Measurements from ENCODE around the gene OR9G1. TPM values are rescaled to one million over a fixed set of nuclear protein-coding genes. Genes with fewer than 3 reads are reported as not detected.
"Not testable (repeated sequence)": the region's sequence is repeated elsewhere in the genome, so short reads cannot be mapped to it uniquely, and the experiment has no call there.

The OR9G1 gene
- not detected for polyA plus RNA-seq (2013, experiment 1 of 2)
- polyA plus RNA-seq (2013, experiment 2 of 2), result not detected

GRCh38 chr11:56698795-56699194 lies at the start of gene OR9G1:
Gene OR9G1, plus strand, starts transcription at chr11:56699095. Its CDS starts 1,293 bp downstream, at chr11:56700388.
- Histone ChIP-seq H3K4me3 (ENCODE audit: low read length) (no peak within 1 kb of the TSS), H3K4me1 (ENCODE audit: insufficient read depth, low read length) (no peaks in the 10 kb centered on the region), H3K27ac (ENCODE audit: low read depth, low read length) (no peak within 1 kb of the TSS), H3K36me3 (ENCODE audit: insufficient read depth, low read length) (no peaks in the 10 kb centered on the region), H3K9ac (ENCODE audit: low read depth, low read length) (no peak within 1 kb of the TSS), H3K9me3 (ENCODE audit: insufficient read depth, low read depth, low read length) (no peaks in the 10 kb centered on the region), H3K27me3 (ENCODE audit: insufficient read depth, low read length) (no peaks in the 10 kb centered on the region)
- 95% methylated on average over 1 of the region's 1 CpG for WGBS

DNA sequence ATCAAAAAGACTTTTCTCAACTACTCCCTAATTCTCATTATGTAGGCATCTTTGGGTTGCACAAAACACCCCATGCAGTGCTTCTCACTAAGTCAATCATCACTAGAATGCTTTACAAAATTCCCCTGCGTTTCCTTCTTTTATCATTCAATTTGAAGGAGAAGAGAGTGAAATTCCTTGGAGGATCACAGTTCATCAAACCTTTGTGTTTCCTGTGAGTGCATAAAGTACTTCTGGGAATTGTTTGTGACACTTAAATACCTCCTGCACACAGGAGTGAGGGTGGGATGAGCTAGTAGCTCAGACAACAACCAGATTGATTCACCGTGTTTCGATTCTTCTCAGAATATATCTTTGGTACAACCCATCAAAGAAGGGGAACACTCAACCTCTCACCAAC lies 39.1 kb upstream of the OR9G1 start:
- Histone ChIP-seq H3K4me1 (ENCODE audit: insufficient read depth, low read length) (peaks cover 28% of the 10 kb centered on the region), H3K9ac (ENCODE audit: low read depth, low read length) (peak overlapping the region; percentile 48), H3K36me3 (ENCODE audit: insufficient read depth, low read length) (no peaks in the 10 kb centered on the region; the same call in 1 of the 2 replicates), H3K9me3 (ENCODE audit: insufficient read depth, low read depth, low read length) (peaks cover 4% of the 10 kb centered on the region; the same call in 1 of the 2 replicates), H3K27me3 (ENCODE audit: insufficient read depth, low read length) (no peaks in the 10 kb centered on the region), H3K27ac (ENCODE audit: low read depth, low read length) (peak overlapping the region; percentile 97), H3K4me3 (ENCODE audit: low read length) (peak overlapping the region; percentile 30)
- WGBS, result 8% methylated on average over 2 of the region's 3 CpGs

DNA sequence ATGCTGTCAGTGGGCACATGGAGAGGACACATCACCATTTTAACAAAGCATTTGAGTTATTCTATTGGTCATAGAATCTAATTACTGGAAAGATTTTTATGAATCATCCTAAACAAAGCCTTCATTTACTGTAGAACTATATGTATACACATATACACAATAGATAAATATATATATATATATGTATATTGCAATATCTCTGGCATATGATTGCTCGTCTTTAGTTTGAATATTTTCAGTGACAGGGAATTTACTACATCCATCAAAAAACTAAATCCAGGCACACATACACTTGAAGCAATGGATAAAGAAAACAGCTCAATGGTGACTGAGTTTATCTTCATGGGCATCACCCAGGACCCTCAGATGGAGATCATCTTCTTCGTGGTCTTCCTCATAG lies 35.5 kb upstream of the OR9G1 start, which contains the start of gene OR5AR1:
Gene OR5AR1, plus strand, starts transcription at position 301 of the 400 bp plus-strand sequence. Its CDS starts 0 bp downstream, at position 301.
- 100% methylated on average over 1 of the region's 2 CpGs for WGBS
- H3K27me3 ChIP-seq (ENCODE audit: insufficient read depth, low read length), result no peaks in the 10 kb centered on the region
- H3K9me3 ChIP-seq (ENCODE audit: insufficient read depth, low read depth, low read length), result peaks cover 4% of the 10 kb centered on the region; the same call in 1 of the 2 replicates
- H3K4me1 ChIP-seq (ENCODE audit: insufficient read depth, low read length), result peaks cover 28% of the 10 kb centered on the region
- no peak within 1 kb of the TSS for H3K9ac ChIP-seq (ENCODE audit: low read depth, low read length)
- no peaks in the 10 kb centered on the region; the same call in 1 of the 2 replicates for H3K36me3 ChIP-seq (ENCODE audit: insufficient read depth, low read length)
- no peak within 1 kb of the TSS for H3K4me3 ChIP-seq (ENCODE audit: low read length)
- no peak within 1 kb of the TSS for H3K27ac ChIP-seq (ENCODE audit: low read depth, low read length)

- WGBS, result 100% methylated on average over 2 of the region's 2 CpGs
Observed at GRCh38 chr11:56670984-56671383, 27.9 kb upstream of the OR9G1 start.

GRCh38 chr11:56688554-56689100 lies 10.3 kb upstream of the OR9G1 start:
- WGBS, result 100% methylated on average over 1 of the region's 1 CpG
- Histone ChIP-seq H3K9me3 (ENCODE audit: insufficient read depth, low read depth, low read length) (no peaks in the 10 kb centered on the region), H3K4me1 (ENCODE audit: insufficient read depth, low read length) (peaks cover 4% of the 10 kb centered on the region; the same call in 1 of the 2 replicates), H3K27me3 (ENCODE audit: insufficient read depth, low read length) (no peaks in the 10 kb centered on the region), H3K27ac (ENCODE audit: low read depth, low read length) (no peak overlapping the region), H3K36me3 (ENCODE audit: insufficient read depth, low read length) (no peaks in the 10 kb centered on the region), H3K9ac (ENCODE audit: low read depth, low read length) (no peak overlapping the region), H3K4me3 (ENCODE audit: low read length) (no peak overlapping the region)

More at GRCh38 chr11:56670984-56671383, 27.9 kb upstream of the OR9G1 start:
- Histone ChIP-seq H3K27ac (ENCODE audit: low read depth, low read length) (no peak overlapping the region), H3K4me3 (ENCODE audit: low read length) (no peak overlapping the region), H3K36me3 (ENCODE audit: insufficient read depth, low read length) (no peaks in the 10 kb centered on the region), H3K27me3 (ENCODE audit: insufficient read depth, low read length) (no peaks in the 10 kb centered on the region), H3K9ac (ENCODE audit: low read depth, low read length) (no peak overlapping the region), H3K4me1 (ENCODE audit: insufficient read depth, low read length) (no peaks in the 10 kb centered on the region), H3K9me3 (ENCODE audit: insufficient read depth, low read depth, low read length) (no peaks in the 10 kb centered on the region)

GRCh38 chr11:56691179-56691578 lies 7.7 kb upstream of the OR9G1 start:
- H3K9me3 ChIP-seq (ENCODE audit: insufficient read depth, low read depth, low read length); H3K27me3 ChIP-seq (ENCODE audit: insufficient read depth, low read length); H3K4me1 ChIP-seq (ENCODE audit: insufficient read depth, low read length); H3K36me3 ChIP-seq (ENCODE audit: insufficient read depth, low read length); H3K4me3 ChIP-seq (ENCODE audit: low read length); H3K9ac ChIP-seq (ENCODE audit: low read depth, low read length); H3K27ac ChIP-seq (ENCODE audit: low read depth, low read length): not testable (repeated sequence)
- WGBS, result 100% methylated on average over 2 of the region's 3 CpGs

DNA sequence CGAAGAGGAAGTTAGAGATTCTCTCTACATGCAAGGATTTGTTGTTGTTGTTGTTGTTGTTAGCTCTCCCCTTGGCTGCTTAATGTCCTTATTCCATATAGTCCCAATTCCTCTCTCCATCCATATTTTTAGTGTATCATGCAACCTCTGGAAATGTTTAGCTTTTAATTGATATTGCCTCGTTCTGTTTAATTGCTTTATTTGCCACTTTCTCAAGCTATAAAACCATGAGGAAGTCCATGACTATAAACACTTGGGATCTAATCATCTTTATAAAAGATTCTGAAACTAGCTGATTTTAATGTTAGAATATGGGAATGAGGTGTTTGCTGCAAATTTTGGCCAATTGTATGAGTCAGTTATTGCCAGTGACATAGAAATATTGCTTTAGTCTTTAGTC lies 5.5 kb upstream of the OR9G1 start:
- 100% methylated on average over 2 of the region's 2 CpGs for WGBS
- Histone ChIP-seq H3K4me1 (ENCODE audit: insufficient read depth, low read length) (peaks cover 4% of the 10 kb centered on the region; the same call in 1 of the 2 replicates), H3K4me3 (ENCODE audit: low read length) (no peak overlapping the region), H3K27me3 (ENCODE audit: insufficient read depth, low read length) (no peaks in the 10 kb centered on the region), H3K27ac (ENCODE audit: low read depth, low read length) (no peak overlapping the region), H3K36me3 (ENCODE audit: insufficient read depth, low read length) (no peaks in the 10 kb centered on the region), H3K9ac (ENCODE audit: low read depth, low read length) (no peak overlapping the region), H3K9me3 (ENCODE audit: insufficient read depth, low read depth, low read length) (no peaks in the 10 kb centered on the region)

DNA sequence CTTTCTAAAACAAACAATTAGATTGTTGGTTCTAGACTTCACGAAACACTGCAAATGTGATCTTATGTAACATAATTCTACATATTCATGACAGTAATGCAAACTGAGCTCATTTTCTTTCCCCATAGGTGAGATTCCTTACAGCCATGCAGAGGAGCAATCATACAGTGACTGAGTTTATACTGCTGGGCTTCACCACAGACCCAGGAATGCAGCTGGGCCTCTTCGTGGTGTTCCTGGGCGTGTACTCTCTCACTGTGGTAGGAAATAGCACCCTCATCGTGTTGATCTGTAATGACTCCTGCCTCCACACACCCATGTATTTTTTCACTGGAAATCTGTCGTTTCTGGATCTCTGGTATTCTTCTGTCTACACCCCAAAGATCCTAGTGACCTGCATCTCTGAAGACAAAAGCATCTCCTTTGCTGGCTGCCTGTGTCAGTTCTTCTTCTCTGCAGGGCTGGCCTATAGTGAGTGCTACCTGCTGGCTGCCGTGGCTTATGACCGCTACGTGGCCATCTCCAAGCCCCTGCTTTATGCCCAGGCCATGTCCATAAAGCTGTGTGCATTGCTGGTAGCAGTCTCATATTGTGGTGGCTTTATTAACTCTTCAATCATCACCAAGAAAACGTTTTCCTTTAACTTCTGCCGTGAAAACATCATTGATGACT lies 1.5 kb downstream of the OR9G1 start:
- no peaks in the 10 kb centered on the region for H3K36me3 ChIP-seq (ENCODE audit: insufficient read depth, low read length)
- no peaks in the 10 kb centered on the region for H3K9me3 ChIP-seq (ENCODE audit: insufficient read depth, low read depth, low read length)
- H3K9ac ChIP-seq (ENCODE audit: low read depth, low read length), result no peak overlapping the region
- H3K4me3 ChIP-seq (ENCODE audit: low read length), result no peak overlapping the region
- no peak overlapping the region for H3K27ac ChIP-seq (ENCODE audit: low read depth, low read length)
- H3K4me1 ChIP-seq (ENCODE audit: insufficient read depth, low read length), result no peaks in the 10 kb centered on the region
- 80% methylated on average over 10 of the region's 10 CpGs for WGBS
- no peaks in the 10 kb centered on the region for H3K27me3 ChIP-seq (ENCODE audit: insufficient read depth, low read length)

GRCh38 chr11:56700914-56701485 lies 2.1 kb downstream of the OR9G1 start:
- Histone ChIP-seq H3K9me3 (ENCODE audit: insufficient read depth, low read depth, low read length) (no peaks in the 10 kb centered on the region), H3K27ac (ENCODE audit: low read depth, low read length) (no peak overlapping the region), H3K9ac (ENCODE audit: low read depth, low read length) (no peak overlapping the region), H3K4me3 (ENCODE audit: low read length) (no peak overlapping the region), H3K36me3 (ENCODE audit: insufficient read depth, low read length) (no peaks in the 10 kb centered on the region), H3K4me1 (ENCODE audit: insufficient read depth, low read length) (no peaks in the 10 kb centered on the region), H3K27me3 (ENCODE audit: insufficient read depth, low read length) (no peaks in the 10 kb centered on the region)
- WGBS, result 86% methylated on average over 8 of the region's 8 CpGs

GRCh38 chr11:56705784-56706396 lies 7.0 kb downstream of the OR9G1 start:
- Histone ChIP-seq H3K9ac (ENCODE audit: low read depth, low read length) (no peak overlapping the region), H3K36me3 (ENCODE audit: insufficient read depth, low read length) (no peaks in the 10 kb centered on the region), H3K9me3 (ENCODE audit: insufficient read depth, low read depth, low read length) (peaks cover 5% of the 10 kb centered on the region), H3K4me3 (ENCODE audit: low read length) (no peak overlapping the region), H3K27ac (ENCODE audit: low read depth, low read length) (no peak overlapping the region), H3K4me1 (ENCODE audit: insufficient read depth, low read length) (no peaks in the 10 kb centered on the region), H3K27me3 (ENCODE audit: insufficient read depth, low read length) (no peaks in the 10 kb centered on the region)
- 55% methylated on average over 1 of the region's 1 CpG for WGBS

- 91% methylated on average over 2 of the region's 2 CpGs for WGBS
- no peak overlapping the region for H3K9ac ChIP-seq (ENCODE audit: low read depth, low read length)
Observed at GRCh38 chr11:56706486-56706885, 7.6 kb downstream of the OR9G1 start.

More at GRCh38 chr11:56706486-56706885, 7.6 kb downstream of the OR9G1 start:
- Histone ChIP-seq H3K27me3 (ENCODE audit: insufficient read depth, low read length) (no peaks in the 10 kb centered on the region), H3K9me3 (ENCODE audit: insufficient read depth, low read depth, low read length) (peaks cover 5% of the 10 kb centered on the region), H3K4me1 (ENCODE audit: insufficient read depth, low read length) (no peaks in the 10 kb centered on the region), H3K36me3 (ENCODE audit: insufficient read depth, low read length) (no peaks in the 10 kb centered on the region), H3K27ac (ENCODE audit: low read depth, low read length) (no peak overlapping the region), H3K4me3 (ENCODE audit: low read length) (no peak overlapping the region)

Data from HUES64 (cell line).